Activated CD4-positive, alpha-beta memory T cell treated with anti-CD3 and anti-CD28 coated beads, Interleukin-2, amount 10 ng/mL, durations not matched to agents 7 days and 5 days (primary cell): ENCODE data around the gene SQSTM1. TPM values are rescaled to one million over a fixed set of nuclear protein-coding genes. Genes with fewer than 3 reads are reported as not detected.
"Not testable (repeated sequence)": the region's sequence is repeated elsewhere in the genome, so short reads cannot be mapped to it uniquely, and the experiment has no call there.

Source experiments
- CTCF ChIA-PET: fragments of 350-600 bp; sonication (Branson Sonifier 250); formaldehyde crosslinking; loops from one replicate; lab custom pipeline; 2021; ENCODE audit warnings: antibody characterized with exemption, inconsistent platforms; lab: Charles Lee
- POLR2A ChIA-PET: fragments of 350-600 bp; sonication (Branson Sonifier 250); formaldehyde crosslinking; loops from one replicate; lab custom pipeline; 2021; ENCODE audit warnings: antibody characterized with exemption; lab: Charles Lee
- DNase-seq: peaks from one replicate; pipeline ENCODE4 v3.0.0-alpha.2; 2020
- H3K27ac Mint-ChIP-seq: one replicate; pipeline ENCODE4 v1.8.0; 2021; ENCODE audit warnings: mild to moderate bottlenecking, mixed read lengths
- H3K27me3 Mint-ChIP-seq: one replicate; pipeline ENCODE4 v1.8.0; 2021; ENCODE audit warnings: mixed read lengths
- H3K36me3 Mint-ChIP-seq: one replicate; pipeline ENCODE4 v1.8.0; 2021; ENCODE audit warnings: low read depth, mixed read lengths
- H3K4me1 Mint-ChIP-seq: one replicate; pipeline ENCODE4 v1.8.0; 2021; ENCODE audit warnings: mixed read lengths
- H3K4me3 Mint-ChIP-seq: one replicate; pipeline ENCODE4 v1.8.0; 2021; ENCODE audit warnings: mild to moderate bottlenecking, mixed read lengths
- H3K9me3 Mint-ChIP-seq: one replicate; pipeline ENCODE4 v1.8.0; 2021; ENCODE audit warnings: mixed read lengths
- total RNA-seq, 2 experiments: library from RNA; stranded (reverse); gene quantifications; one replicate each; pipeline ENCODE4 v1.2.3, GENCODE V29; 2021

The SQSTM1 gene
- total RNA-seq, 2 experiments from 2014 or later: 178 to 183 TPM

- DNase-seq: no peak
- CTCF ChIA-PET: no interaction called here
- no peak overlapping the region for H3K27ac Mint-ChIP-seq
- H3K4me1 Mint-ChIP-seq: peaks cover 26% of the 10 kb centered on the region
- peaks cover 67% of the 10 kb centered on the region for H3K36me3 Mint-ChIP-seq
- no peaks in the 10 kb centered on the region for H3K27me3 Mint-ChIP-seq
- H3K4me3 Mint-ChIP-seq: no peak overlapping the region
- no peaks in the 10 kb centered on the region for H3K9me3 Mint-ChIP-seq
- POLR2A ChIA-PET: no interaction called here
These were observed 13.4 kb downstream of the SQSTM1 start for GRCh38 chr5:179834120-179834519.

DNA sequence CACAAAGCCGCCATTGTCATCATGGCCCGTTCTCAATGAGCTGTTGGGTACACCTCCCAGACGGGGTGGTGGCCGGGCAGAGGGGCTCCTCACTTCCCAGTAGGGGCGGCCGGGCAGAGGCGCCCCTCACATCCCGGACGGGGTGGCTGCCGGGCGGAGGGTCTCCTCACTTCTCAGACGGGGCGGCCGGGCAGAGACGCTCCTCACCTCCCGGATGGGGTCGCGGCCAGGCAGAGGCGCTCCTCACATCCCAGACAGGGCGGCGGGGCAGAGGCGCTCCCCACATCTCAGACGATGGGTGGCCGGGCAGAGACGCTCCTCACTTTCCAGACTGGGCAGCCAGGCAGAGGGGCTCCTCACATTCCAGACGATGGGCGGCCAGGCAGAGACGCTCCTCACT lies 14.2 kb downstream of the SQSTM1 start:
- H3K4me1 Mint-ChIP-seq: peaks cover 26% of the 10 kb centered on the region
- POLR2A ChIA-PET: not testable (repeated sequence)

DNA sequence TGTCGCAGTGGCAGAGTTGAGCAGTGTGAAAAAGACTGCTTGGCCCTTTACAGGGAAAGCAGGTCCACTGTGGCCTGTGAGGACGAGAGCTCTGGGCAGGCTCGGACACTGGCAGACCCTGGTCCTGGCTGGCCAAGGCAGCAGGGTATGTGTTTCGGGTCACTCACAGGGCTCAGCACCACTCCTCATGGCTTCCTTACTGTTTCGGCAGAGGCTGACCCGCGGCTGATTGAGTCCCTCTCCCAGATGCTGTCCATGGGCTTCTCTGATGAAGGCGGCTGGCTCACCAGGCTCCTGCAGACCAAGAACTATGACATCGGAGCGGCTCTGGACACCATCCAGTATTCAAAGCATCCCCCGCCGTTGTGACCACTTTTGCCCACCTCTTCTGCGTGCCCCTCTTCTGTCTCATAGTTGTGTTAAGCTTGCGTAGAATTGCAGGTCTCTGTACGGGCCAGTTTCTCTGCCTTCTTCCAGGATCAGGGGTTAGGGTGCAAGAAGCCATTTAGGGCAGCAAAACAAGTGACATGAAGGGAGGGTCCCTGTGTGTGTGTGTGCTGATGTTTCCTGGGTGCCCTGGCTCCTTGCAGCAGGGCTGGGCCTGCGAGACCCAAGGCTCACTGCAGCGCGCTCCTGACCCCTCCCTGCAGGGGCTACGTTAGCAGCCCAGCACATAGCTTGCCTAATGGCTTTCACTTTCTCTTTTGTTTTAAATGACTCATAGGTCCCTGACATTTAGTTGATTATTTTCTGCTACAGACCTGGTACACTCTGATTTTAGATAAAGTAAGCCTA lies 15.7 kb downstream of the SQSTM1 start:
- no peaks in the 10 kb centered on the region for H3K9me3 Mint-ChIP-seq
- H3K27me3 Mint-ChIP-seq: no peaks in the 10 kb centered on the region
- H3K4me3 Mint-ChIP-seq: peak overlapping the region; percentile 26
- POLR2A ChIA-PET: interaction anchor here (0.8 to 2.5 kb wide), 8 partner anchors 8 to 136 kb away, joined by 3 to 21 read pairs (median 5); partner anchors contain the start of gene SQSTM1
- H3K4me1 Mint-ChIP-seq: peaks cover 26% of the 10 kb centered on the region
- DNase-seq: peak; percentile 70
- peak overlapping the region; percentile 85 for H3K27ac Mint-ChIP-seq
- CTCF ChIA-PET: interaction anchor here (0.6 to 1.4 kb wide), 2 partner anchors 35 to 94 kb away, joined by 3 to 4 read pairs; no protein-coding TSS in a partner anchor
- H3K36me3 Mint-ChIP-seq: peaks cover 55% of the 10 kb centered on the region

More for the DNA sequence above, 14.2 kb downstream of the SQSTM1 start:
- DNase-seq, H3K27me3 Mint-ChIP-seq, CTCF ChIA-PET, H3K27ac Mint-ChIP-seq, H3K4me3 Mint-ChIP-seq, H3K9me3 Mint-ChIP-seq: not testable (repeated sequence)
- H3K36me3 Mint-ChIP-seq: peaks cover 60% of the 10 kb centered on the region

DNA sequence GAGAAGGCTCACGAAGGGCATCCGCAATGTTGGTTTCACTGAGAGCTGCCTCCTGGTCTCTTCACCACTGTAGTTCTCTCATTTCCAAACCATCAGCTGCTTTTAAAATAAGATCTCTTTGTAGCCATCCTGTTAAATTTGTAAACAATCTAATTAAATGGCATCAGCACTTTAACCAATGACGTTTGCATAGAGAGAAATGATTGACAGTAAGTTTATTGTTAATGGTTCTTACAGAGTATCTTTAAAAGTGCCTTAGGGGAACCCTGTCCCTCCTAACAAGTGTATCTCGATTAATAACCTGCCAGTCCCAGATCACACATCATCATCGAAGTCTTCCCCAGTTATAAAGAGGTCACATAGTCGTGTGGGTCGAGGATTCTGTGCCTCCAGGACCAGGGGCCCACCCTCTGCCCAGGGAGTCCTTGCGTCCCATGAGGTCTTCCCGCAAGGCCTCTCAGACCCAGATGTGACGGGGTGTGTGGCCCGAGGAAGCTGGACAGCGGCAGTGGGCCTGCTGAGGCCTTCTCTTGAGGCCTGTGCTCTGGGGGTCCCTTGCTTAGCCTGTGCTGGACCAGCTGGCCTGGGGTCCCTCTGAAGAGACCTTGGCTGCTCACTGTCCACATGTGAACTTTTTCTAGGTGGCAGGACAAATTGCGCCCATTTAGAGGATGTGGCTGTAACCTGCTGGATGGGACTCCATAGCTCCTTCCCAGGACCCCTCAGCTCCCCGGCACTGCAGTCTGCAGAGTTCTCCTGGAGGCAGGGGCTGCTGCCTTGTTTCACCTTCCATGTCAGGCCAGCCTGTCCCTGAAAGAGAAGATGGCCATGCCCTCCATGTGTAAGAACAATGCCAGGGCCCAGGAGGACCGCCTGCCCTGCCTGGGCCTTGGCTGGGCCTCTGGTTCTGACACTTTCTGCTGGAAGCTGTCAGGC lies 16.6 kb downstream of the SQSTM1 start:
- no peaks in the 10 kb centered on the region for H3K9me3 Mint-ChIP-seq
- CTCF ChIA-PET: interaction anchor here (1.4 kb wide), 1 partner anchor 35 kb away, joined by 4 read pairs; no protein-coding TSS in a partner anchor
- peak overlapping the region; percentile 85 for H3K27ac Mint-ChIP-seq
- H3K36me3 Mint-ChIP-seq: peaks cover 53% of the 10 kb centered on the region
- H3K27me3 Mint-ChIP-seq: no peaks in the 10 kb centered on the region
- POLR2A ChIA-PET: interaction anchor here (0.8 to 2.5 kb wide), 8 partner anchors 9 to 137 kb away, joined by 3 to 21 read pairs (median 5); partner anchors contain the start of gene SQSTM1
- peaks cover 26% of the 10 kb centered on the region for H3K4me1 Mint-ChIP-seq
- DNase-seq: no peak
- peak overlapping the region; percentile 26 for H3K4me3 Mint-ChIP-seq

- CTCF ChIA-PET: interaction anchor here (0.5 kb wide), 1 partner anchor 116 kb away, joined by 3 read pairs; no protein-coding TSS in a partner anchor
- peaks cover 36% of the 10 kb centered on the region for H3K36me3 Mint-ChIP-seq
- POLR2A ChIA-PET: no interaction called here
- no peak for DNase-seq
- H3K27ac Mint-ChIP-seq: no peak overlapping the region
- no peak overlapping the region for H3K4me3 Mint-ChIP-seq
- H3K9me3 Mint-ChIP-seq: no peaks in the 10 kb centered on the region
- H3K27me3 Mint-ChIP-seq: no peaks in the 10 kb centered on the region
- peaks cover 22% of the 10 kb centered on the region for H3K4me1 Mint-ChIP-seq
These were observed 18.9 kb downstream of the SQSTM1 start for GRCh38 chr5:179839328-179840256.

GRCh38 chr5:179840321-179840720 lies 19.6 kb downstream of the SQSTM1 start:
- H3K27me3 Mint-ChIP-seq: no peaks in the 10 kb centered on the region
- ChIA-PET CTCF (interaction anchor here (0.5 to 1.7 kb wide), 2 partner anchors 39 to 117 kb away, joined by 3 to 4 read pairs; no protein-coding TSS in a partner anchor), POLR2A (no interaction called here)
- no peak for DNase-seq
- peaks cover 39% of the 10 kb centered on the region for H3K36me3 Mint-ChIP-seq
- no peak overlapping the region for H3K27ac Mint-ChIP-seq
- H3K4me3 Mint-ChIP-seq: no peak overlapping the region
- peaks cover 3% of the 10 kb centered on the region for H3K9me3 Mint-ChIP-seq
- peaks cover 21% of the 10 kb centered on the region for H3K4me1 Mint-ChIP-seq

DNA sequence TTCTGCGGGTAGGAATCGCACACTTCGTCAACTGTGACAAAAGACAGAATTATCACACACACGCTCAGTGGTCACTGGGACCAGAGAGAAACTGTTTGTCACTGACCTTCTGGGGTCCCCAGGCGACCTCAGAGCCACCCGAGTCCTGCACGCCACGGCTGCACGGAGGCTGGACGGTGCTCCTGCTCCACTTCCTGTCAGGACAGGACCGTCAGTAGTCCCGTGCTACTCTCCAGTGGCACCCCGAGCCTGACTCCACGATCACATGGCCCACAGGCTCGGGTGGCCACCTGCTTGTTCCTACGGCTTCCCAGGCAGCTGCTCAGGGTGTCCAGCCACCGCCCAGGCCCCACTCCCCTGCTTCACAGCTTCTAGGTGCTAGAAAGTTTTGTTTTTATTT lies 20.1 kb downstream of the SQSTM1 start:
- Mint-ChIP-seq H3K9me3 (peaks cover 3% of the 10 kb centered on the region), H3K4me3 (no peak overlapping the region), H3K36me3 (peaks cover 35% of the 10 kb centered on the region), H3K27me3 (no peaks in the 10 kb centered on the region), H3K27ac (no peak overlapping the region), H3K4me1 (peaks cover 18% of the 10 kb centered on the region)
- ChIA-PET POLR2A (no interaction called here), CTCF (interaction anchor here (1.7 kb wide), 1 partner anchor 39 kb away, joined by 4 read pairs; no protein-coding TSS in a partner anchor)
- DNase-seq: no peak

DNA sequence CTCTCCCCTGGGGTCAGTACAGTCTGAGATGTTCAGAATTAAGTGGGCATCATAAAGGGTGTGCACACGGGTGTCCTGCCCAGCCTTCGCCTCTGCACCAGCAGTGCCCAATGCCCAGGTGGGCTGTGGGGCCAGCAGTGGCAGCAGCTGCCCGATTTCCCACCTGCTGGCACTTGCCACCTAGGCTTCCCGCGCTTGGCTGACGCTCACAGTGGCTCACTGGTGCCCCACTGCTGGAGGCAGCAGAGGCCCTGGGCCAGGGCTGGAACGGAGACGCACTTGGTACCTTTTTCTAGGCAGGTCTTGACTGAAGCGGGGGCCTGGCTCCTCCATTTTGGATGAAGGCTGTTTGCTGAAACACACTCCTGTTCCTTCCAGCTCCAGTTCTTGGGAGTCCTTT lies 20.9 kb downstream of the SQSTM1 start:
- peaks cover 10% of the 10 kb centered on the region for H3K4me1 Mint-ChIP-seq
- H3K4me3 Mint-ChIP-seq: no peak overlapping the region
- no peaks in the 10 kb centered on the region for H3K27me3 Mint-ChIP-seq
- POLR2A ChIA-PET: no interaction called here
- no peak for DNase-seq
- H3K36me3 Mint-ChIP-seq: peaks cover 30% of the 10 kb centered on the region
- peaks cover 3% of the 10 kb centered on the region for H3K9me3 Mint-ChIP-seq
- no peak overlapping the region for H3K27ac Mint-ChIP-seq
- CTCF ChIA-PET: interaction anchor here (1.7 kb wide), 1 partner anchor 40 kb away, joined by 4 read pairs; no protein-coding TSS in a partner anchor

DNA sequence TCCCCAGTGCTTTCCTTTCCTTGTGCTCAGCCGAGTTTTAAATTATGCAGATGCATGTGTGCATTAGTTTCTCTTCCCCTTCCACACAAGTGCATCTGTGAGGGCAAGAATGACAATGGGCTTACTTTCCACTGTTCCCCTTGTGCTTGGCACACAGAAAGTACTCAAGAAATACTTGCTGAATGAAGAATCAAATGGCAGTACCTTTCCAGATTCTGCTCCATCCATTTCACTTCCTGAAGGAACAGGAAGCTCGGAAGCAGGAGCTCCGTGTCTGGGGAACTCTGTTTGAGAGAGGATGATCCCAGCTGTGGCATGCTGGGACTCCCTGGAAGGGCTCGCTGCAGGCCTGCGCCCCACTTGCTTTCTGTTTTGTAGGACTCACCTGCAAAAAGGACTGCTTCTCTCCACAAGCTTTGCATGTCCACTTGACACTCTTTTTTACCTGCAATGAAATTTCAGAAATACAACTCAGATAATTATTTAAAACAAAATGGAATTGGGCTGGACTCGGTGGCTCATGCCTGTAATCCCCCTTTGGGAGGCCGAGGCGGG lies 32.4 kb downstream of the SQSTM1 start:
- DNase-seq: no peak
- no peaks in the 10 kb centered on the region for H3K27me3 Mint-ChIP-seq
- no peak overlapping the region for H3K27ac Mint-ChIP-seq
- peaks cover 12% of the 10 kb centered on the region for H3K36me3 Mint-ChIP-seq
- ChIA-PET POLR2A (no interaction called here), CTCF (interaction anchor here (1.2 kb wide), 1 partner anchor 185 kb away, joined by 3 read pairs; no protein-coding TSS in a partner anchor)
- H3K4me3 Mint-ChIP-seq: no peak overlapping the region
- no peaks in the 10 kb centered on the region for H3K9me3 Mint-ChIP-seq
- peaks cover 8% of the 10 kb centered on the region for H3K4me1 Mint-ChIP-seq

GRCh38 chr5:179854356-179854755 lies 33.7 kb downstream of the SQSTM1 start:
- Mint-ChIP-seq H3K4me1 (peaks cover 13% of the 10 kb centered on the region), H3K4me3 (no peak overlapping the region), H3K27me3 (no peaks in the 10 kb centered on the region), H3K27ac (no peak overlapping the region), H3K36me3 (peaks cover 12% of the 10 kb centered on the region), H3K9me3 (no peaks in the 10 kb centered on the region)
- ChIA-PET POLR2A (no interaction called here), CTCF (no interaction called here)
- DNase-seq: no peak

DNA sequence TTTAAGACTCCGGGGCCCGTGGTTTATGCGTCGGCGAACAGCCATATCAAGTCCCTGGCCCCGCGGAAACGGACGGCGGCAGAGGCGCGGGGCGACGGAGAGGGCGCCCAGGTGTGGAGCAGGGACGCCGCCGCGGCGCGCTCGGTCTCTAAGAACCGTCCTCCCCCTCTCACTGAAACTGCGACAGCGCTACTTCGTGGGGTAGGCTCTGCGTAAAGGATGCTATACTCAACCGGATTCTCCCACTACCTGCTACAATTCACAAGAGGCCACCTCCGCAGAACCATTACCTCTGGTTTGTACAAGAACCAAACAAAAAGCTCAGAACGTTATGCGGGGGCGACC lies 37.5 kb downstream of the SQSTM1 start:
- peaks cover 7% of the 10 kb centered on the region for H3K36me3 Mint-ChIP-seq

More for the DNA sequence above, 37.5 kb downstream of the SQSTM1 start:
- H3K27ac Mint-ChIP-seq: peak overlapping the region; percentile 81
- H3K27me3 Mint-ChIP-seq: no peaks in the 10 kb centered on the region
- DNase-seq: peak; percentile 51
- H3K4me1 Mint-ChIP-seq: peaks cover 19% of the 10 kb centered on the region
- CTCF ChIA-PET: no interaction called here
- POLR2A ChIA-PET: interaction anchor here (0.7 to 1.2 kb wide), 5 partner anchors 36 to 973 kb away, joined by 3 to 5 read pairs (median 3); no protein-coding TSS in a partner anchor
- peak overlapping the region; percentile 90 for H3K4me3 Mint-ChIP-seq
- no peaks in the 10 kb centered on the region for H3K9me3 Mint-ChIP-seq
